Measurements from ENCODE around the gene CIDEB.

DNA sequence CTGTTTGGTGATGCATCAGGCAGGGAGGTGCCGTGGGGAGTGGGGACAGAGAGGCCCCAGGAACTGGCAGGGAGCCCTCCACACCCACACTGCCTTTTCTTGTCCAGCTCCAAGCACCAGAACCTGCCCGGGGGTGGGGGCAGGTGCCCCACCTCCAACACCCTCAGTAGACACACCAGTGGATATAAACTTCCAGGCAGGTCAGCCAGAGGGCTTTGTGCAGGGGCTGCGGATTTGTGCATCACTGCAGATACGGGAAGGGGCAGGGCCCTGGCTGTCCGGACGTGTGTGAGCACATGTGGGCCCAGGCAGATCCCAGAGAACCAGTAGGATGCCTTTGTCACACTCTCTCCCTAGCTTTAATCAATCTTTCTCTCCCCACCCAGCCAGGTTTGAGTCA is 43.5 kb downstream of the CIDEB start:
- TF ChIP-seq, protein P1, sequence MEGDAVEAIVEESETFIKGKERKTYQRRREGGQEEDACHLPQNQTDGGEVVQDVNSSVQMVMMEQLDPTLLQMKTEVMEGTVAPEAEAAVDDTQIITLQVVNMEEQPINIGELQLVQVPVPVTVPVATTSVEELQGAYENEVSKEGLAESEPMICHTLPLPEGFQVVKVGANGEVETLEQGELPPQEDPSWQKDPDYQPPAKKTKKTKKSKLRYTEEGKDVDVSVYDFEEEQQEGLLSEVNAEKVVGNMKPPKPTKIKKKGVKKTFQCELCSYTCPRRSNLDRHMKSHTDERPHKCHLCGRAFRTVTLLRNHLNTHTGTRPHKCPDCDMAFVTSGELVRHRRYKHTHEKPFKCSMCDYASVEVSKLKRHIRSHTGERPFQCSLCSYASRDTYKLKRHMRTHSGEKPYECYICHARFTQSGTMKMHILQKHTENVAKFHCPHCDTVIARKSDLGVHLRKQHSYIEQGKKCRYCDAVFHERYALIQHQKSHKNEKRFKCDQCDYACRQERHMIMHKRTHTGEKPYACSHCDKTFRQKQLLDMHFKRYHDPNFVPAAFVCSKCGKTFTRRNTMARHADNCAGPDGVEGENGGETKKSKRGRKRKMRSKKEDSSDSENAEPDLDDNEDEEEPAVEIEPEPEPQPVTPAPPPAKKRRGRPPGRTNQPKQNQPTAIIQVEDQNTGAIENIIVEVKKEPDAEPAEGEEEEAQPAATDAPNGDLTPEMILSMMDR (conservative IDR thresholded peaks at IDR 0.05 in 1 of 2, IDR thresholded peaks at IDR 0.05 in 1 of 2; ENCODE audit: extremely low read depth in 1 of 2, insufficient read depth in 1 of 2, low read depth in 1 of 2, low read length in 2 of 2): no peak
- no peak for TF ChIP-seq EZH2 (IDR thresholded peaks at IDR 0.05; ENCODE audit: borderline replicate concordance, low read length)

Data from mammary epithelial cell (primary cell).